ENCODE measurements around the gene GNLY.

The GNLY gene

DNA sequence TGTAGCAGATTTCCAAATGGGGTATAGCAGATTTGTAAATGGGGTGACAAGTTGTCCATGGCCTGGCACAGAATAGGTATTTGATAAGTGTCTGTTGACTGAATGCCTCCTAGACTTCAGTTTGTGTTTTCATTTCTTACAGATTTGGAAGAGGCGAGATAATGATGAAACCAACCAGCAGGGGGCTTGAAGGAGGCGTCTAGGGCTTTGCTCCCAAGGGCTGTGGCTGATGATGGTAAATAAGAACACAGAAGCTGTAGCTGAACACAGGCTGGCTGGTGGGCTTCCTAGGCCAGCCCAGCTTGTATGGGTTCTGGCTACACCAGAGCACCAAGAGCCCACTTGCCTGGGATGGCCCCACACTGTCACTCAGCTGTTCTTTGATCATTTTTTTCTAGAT, 45.5 kb upstream of the GNLY start:
- no peak for TF ChIP-seq REST (IDR thresholded peaks at IDR 0.05; ENCODE audit: insufficient read depth in 1 of 2, low read depth in 2 of 2, low read length in 2 of 2)
- no peak for TF ChIP-seq SIN3A (IDR thresholded peaks at IDR 0.05; ENCODE audit: borderline replicate concordance, insufficient read depth, low read length)
- no peak for TF ChIP-seq POLR2AphosphoS5 (IDR thresholded peaks at IDR 0.05; ENCODE audit: low read depth, low read length)
- no peak for TF ChIP-seq TAF1 (IDR thresholded peaks at IDR 0.05; ENCODE audit: borderline replicate concordance, insufficient read depth, low read length)
- TF ChIP-seq FOXP2 (optimal IDR thresholded peaks at IDR 0.05; ENCODE audit: borderline replicate concordance, extremely low read depth, extremely low read length, insufficient read depth): no peak

GRCh38 chr2:85649201-85650190, 44.7 kb upstream of the GNLY start:
- TF ChIP-seq REST (IDR thresholded peaks at IDR 0.05; ENCODE audit: insufficient read depth in 1 of 2, low read depth in 2 of 2, low read length in 2 of 2) (no peak), TAF1 (IDR thresholded peaks at IDR 0.05; ENCODE audit: borderline replicate concordance, insufficient read depth, low read length) (no peak), POLR2AphosphoS5 (IDR thresholded peaks at IDR 0.05; ENCODE audit: low read depth, low read length) (no peak), FOXP2 (optimal IDR thresholded peaks at IDR 0.05; ENCODE audit: borderline replicate concordance, extremely low read depth, extremely low read length, insufficient read depth) (no peak), SIN3A (IDR thresholded peaks at IDR 0.05; ENCODE audit: borderline replicate concordance, insufficient read depth, low read length) (no peak)

DNA sequence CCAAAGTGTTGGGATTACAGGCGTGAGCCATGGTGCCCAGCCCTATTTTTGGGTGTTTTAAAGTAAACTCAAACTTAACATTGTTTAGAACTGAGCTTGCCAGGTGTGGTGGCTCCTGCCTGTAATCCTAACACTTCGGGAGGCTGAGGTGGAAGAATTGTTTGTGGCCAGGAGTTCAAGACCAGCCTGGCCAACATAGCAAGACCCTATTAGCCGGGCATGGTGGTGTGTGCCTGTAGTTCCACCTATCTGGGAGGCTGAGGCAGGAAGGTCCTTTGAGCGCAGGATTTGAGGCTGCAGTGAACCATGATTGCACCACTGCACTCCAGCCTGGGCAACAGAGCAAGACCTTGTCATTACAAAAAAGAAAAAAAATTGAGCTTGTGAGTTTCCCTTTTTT, 43.7 kb upstream of the GNLY start:
- TF ChIP-seq TAF1 (IDR thresholded peaks at IDR 0.05; ENCODE audit: borderline replicate concordance, insufficient read depth, low read length) (no peak), POLR2AphosphoS5 (IDR thresholded peaks at IDR 0.05; ENCODE audit: low read depth, low read length) (no peak), FOXP2 (optimal IDR thresholded peaks at IDR 0.05; ENCODE audit: borderline replicate concordance, extremely low read depth, extremely low read length, insufficient read depth) (no peak), REST (IDR thresholded peaks at IDR 0.05; ENCODE audit: insufficient read depth in 1 of 2, low read depth in 2 of 2, low read length in 2 of 2) (no peak), SIN3A (IDR thresholded peaks at IDR 0.05; ENCODE audit: borderline replicate concordance, insufficient read depth, low read length) (no peak)

- TF ChIP-seq FOXP2 (optimal IDR thresholded peaks at IDR 0.05; ENCODE audit: borderline replicate concordance, extremely low read depth, extremely low read length, insufficient read depth) (no peak), SIN3A (IDR thresholded peaks at IDR 0.05; ENCODE audit: borderline replicate concordance, insufficient read depth, low read length) (no peak), TAF1 (IDR thresholded peaks at IDR 0.05; ENCODE audit: borderline replicate concordance, insufficient read depth, low read length) (no peak), POLR2AphosphoS5 (IDR thresholded peaks at IDR 0.05; ENCODE audit: low read depth, low read length) (no peak), REST (IDR thresholded peaks at IDR 0.05; ENCODE audit: insufficient read depth in 1 of 2, low read depth in 2 of 2, low read length in 2 of 2) (no peak)
These were observed 43.1 kb upstream of the GNLY start for GRCh38 chr2:85651097-85651496.
